ENCODE data around the gene NELL2.

DNA sequence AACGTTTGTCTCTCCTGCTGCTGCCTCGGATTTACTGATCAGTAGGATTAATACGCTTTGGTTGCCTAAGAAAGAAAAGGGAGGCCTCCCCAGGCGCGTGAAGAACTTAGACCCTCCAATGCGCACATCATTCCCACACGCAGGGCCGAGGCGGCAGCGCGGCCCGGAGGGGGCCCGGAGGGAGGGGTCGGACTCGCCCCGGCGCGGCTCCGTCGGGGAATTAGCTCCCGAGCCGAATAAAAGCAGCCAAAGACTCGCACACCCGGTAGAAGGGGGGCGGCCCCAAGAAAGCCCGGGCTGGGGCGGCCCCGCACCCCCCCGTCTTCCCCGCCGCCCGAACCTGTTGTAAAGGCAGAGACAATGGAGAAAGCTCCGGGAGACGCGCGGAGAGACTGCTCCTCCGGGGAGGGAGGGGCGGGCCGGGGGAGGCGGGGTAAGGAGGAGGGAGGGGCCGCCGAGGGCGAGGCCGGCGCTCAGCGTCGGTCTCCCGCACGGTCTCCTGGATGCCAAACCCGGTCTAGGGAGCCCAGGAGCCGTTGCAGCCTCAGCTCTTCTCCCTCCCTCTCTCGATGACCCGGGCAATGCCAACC, at the start of gene NELL2:
- TF ChIP-seq, protein P1, sequence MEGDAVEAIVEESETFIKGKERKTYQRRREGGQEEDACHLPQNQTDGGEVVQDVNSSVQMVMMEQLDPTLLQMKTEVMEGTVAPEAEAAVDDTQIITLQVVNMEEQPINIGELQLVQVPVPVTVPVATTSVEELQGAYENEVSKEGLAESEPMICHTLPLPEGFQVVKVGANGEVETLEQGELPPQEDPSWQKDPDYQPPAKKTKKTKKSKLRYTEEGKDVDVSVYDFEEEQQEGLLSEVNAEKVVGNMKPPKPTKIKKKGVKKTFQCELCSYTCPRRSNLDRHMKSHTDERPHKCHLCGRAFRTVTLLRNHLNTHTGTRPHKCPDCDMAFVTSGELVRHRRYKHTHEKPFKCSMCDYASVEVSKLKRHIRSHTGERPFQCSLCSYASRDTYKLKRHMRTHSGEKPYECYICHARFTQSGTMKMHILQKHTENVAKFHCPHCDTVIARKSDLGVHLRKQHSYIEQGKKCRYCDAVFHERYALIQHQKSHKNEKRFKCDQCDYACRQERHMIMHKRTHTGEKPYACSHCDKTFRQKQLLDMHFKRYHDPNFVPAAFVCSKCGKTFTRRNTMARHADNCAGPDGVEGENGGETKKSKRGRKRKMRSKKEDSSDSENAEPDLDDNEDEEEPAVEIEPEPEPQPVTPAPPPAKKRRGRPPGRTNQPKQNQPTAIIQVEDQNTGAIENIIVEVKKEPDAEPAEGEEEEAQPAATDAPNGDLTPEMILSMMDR (IDR thresholded peaks at IDR 0.05): no peak
- no peak for TF ChIP-seq POLR2A (IDR thresholded peaks at IDR 0.05)
